HG02938 (cell line): ENCODE measurements around the gene NEURL1.

Experiments
- ATAC-seq: cut with Tn5 transposase; IDR thresholded peaks from one replicate; pipeline ENCODE4 v1.9.1; 2021; ENCODE audit warnings: mild to moderate bottlenecking, moderate library complexity; ENCODE audit not compliant: unreplicated experiment

Gene NEURL1, protein sequence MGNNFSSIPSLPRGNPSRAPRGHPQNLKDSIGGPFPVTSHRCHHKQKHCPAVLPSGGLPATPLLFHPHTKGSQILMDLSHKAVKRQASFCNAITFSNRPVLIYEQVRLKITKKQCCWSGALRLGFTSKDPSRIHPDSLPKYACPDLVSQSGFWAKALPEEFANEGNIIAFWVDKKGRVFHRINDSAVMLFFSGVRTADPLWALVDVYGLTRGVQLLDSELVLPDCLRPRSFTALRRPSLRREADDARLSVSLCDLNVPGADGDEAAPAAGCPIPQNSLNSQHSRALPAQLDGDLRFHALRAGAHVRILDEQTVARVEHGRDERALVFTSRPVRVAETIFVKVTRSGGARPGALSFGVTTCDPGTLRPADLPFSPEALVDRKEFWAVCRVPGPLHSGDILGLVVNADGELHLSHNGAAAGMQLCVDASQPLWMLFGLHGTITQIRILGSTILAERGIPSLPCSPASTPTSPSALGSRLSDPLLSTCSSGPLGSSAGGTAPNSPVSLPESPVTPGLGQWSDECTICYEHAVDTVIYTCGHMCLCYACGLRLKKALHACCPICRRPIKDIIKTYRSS

GRCh38 chr10:103493362-103493915, at the start of gene NEURL1:
NEURL1 (plus strand) TSS chr10:103493705; CDS start chr10:103494388, 683 bp downstream.
- no peak for ATAC-seq

- ATAC-seq: no peak
These were observed 49.0 kb upstream of the NEURL1 start for GRCh38 chr10:103444478-103444877.

DNA sequence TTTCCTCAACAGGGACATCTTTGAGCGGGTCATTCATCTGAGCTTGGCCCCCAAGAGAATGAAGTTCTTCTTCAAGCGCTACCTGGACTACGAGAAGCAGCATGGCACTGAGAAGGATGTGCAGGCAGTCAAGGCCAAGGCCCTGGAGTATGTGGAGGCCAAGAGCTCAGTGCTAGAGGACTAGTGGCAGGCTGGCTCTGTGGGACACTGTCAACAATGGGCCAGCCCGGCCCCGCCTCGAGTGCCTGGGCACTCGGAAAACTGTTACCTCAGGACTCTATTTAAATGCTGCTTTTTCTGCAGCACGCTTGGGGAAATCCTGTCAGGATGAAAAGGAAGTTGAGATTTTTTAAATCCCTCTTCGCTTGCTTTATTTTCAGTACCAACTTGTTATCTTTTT, 48.1 kb upstream of the NEURL1 start:
- no peak for ATAC-seq

DNA sequence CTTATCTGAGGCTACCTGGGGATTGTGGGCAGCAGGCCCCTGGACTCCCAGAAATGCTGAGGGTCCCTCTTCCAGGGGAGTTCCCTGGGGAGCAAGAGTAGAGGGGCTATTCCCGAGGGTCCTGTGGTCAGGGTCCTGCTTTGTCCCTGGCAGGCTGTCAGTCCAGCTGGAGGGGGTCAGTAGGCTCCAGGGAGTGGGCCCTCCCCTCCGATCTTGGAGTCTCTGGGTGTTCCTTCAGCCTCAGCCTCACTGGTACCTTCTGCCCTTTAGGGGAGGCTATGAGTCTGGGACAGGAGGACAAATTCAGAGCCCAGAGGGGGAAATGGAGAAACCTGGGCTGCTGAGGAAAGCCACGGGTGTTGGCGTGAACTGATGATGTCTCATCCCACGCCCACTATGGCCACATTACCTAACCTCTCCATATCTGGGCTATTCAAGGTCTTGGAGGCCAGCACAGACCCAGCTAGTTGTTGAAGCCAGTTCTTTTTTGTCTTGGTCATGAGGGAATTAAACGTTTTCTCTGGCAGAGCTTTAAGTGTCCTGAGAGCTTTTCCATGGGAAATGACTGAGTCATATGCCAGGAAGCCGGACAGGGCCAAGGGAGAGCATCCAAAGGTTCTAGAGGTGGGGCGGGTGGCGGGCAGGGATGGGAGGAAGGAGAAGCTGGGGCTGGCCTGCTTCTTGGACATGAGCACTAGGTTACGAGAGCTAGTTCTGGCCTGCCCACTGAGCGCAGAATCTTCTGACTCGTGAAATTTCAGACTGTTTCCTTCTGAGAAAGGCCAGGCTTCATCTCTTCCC, 47.5 kb upstream of the NEURL1 start:
- ATAC-seq: no peak

DNA sequence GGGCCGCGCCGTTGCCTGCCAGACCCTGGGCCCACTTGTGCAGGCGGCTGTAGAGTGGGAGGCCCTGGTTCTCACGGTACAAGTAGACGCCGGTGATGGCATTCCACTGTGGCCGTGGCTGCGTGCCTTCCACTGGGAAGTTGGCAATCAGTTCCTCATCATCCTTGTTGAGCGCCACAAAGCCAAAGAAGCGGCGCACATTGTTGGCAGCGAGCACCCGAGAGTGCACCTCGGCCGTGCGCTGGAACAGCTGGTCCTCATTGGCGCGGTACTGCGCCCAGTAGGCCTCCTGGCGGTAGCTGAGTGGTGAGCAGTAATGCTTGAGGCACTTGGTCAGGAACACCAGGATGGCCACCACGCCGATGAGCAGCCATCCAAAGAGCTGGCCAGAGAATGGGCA, 46.3 kb upstream of the NEURL1 start:
- ATAC-seq: no peak

- ATAC-seq: no peak
These were observed 44.8 kb upstream of the NEURL1 start for GRCh38 chr10:103448746-103449145.

DNA sequence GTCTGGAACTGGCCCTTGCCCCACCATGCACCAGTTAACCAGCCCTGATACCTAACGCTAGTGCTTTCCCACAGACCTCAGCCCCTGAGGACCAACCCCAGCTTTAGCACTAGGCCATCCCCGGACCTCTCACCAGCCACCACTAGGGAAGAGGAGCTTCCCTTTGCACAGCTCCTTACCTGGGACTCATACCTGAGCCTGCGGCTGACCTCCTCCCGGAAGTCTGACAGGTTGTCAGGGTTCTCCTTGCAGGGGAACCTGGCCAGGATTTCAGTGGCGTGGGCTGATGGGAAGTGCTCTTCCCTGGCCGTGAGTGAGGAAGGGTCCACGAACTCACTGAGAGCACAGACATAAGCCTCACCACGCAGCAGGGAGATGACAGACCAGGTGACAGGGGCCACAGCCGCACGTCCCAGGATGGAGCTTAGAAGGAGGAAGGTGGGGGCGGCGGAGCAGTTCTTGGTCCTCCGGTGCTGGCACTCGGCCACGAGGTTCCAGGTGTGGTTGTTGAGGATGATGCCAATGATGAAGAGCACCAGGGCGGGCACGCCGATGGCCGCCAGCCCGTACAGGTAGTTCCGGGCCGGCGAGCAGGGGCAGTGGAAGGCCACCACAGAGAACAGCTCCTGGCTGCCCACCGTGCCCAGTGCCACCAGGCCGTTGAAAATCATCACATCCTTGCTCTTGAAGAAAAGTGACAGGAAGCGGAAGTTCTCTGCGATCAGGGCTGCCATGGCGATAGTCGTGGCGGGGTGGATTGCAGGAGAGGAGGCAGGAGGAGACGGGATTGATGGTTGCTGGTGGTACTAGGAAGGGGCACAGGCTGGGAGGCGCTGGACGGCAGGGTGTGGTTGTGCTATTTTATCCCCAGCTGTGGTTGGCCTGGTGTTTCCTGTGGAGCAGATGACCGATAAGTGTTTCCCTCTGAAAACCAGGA, 44.0 kb upstream of the NEURL1 start:
- ATAC-seq: no peak

DNA sequence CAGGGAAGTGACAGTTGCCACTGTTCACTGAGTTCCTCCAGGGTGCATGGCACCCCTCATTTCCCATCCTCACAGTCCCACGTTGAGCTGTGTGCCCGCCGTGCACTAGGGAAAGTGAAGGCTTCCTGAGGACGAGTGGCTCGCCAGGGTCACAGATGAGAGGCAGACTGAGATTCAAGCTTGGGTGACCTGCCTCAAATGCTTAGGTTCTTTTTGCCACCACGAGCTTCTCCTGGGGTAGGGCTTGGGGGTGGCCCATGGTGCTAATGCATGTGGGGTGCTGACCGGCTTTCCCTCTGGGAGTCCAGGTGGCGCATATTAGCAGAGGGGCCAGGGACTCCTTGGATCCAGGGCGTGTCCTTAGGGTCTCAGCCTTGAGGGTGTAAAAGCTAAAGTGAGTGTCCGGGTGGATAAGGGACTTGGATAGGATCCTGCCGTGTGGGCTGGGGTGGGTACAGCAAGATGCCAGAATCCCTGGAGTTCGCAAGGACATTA, 43.3 kb upstream of the NEURL1 start:
- ATAC-seq: no peak

DNA sequence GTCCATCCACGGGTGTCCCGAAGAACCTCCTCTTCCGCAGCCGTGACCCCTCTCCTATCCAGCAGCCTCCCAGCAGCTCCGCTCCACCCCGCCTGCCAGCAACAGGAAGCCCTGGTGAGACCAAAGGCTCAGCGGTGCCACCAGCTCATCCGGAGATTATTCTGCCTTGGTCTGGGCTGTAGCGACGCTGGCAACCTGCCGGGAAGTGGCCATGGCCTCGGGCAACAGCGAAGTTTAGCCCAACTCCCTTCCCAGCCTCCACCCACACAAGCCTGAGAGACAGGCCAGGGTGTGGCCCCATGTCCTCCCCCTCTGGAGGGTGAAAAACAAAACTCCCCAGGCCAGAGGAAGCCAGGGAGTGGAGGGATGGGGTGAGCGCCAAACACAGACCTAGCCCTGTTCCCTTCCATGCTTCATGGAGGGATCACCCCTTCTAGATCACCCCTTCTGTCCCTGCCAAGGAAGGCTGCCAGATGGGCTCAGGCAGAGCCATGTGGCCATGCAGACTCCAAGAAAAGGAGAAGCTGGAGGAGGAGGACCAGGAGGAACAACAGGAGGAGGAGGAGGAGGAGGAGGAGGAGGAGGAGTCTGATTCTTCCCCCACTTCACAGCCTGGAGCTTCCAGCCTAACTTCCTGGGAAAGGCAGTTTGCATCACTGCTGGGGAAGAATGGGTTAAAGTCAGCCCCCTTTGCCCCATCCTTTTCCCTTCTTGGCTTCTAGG, 42.3 kb upstream of the NEURL1 start:
- ATAC-seq: no peak

GRCh38 chr10:103451831-103452505, 41.5 kb upstream of the NEURL1 start, which contains the start of gene CALHM2:
CALHM2 (minus strand) TSS chr10:103452370; CDS start chr10:103449941, 2,429 bp downstream.
- peak; percentile 75 for ATAC-seq

DNA sequence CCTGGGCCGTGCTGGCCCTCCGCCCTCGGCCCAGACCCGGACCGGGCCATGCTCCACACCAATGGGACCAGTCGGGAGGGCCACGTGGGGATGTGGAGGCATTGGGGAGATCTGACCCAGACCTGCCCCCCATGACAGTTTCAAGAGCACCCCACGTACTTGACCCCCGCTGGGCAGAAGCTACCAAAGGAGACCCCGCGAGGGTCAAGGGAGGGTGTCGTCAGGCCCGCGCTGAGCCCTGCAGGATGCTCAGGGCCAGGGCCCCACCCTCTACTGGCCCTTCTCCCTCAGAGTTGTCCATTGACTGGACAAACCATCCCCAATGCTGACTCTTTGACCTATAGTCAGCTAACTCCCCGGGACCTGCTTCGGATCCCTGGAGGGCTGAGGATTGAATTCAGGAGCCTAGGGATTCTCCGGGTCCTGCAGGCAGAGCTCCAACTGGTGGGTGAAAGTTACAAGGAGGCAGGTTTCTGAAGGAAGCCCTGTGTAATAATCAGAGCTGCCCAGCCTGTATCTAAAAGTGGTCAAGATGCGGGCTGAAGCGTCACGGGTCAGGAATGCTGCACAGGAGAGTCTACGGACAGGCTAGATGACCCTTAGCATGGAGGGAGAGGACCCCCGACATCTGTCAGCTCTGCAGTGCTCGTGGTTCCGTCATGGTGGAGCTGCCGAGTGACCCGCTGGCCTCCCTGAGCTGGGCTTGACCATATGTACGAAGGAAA, 40.8 kb upstream of the NEURL1 start:
- no peak for ATAC-seq

DNA sequence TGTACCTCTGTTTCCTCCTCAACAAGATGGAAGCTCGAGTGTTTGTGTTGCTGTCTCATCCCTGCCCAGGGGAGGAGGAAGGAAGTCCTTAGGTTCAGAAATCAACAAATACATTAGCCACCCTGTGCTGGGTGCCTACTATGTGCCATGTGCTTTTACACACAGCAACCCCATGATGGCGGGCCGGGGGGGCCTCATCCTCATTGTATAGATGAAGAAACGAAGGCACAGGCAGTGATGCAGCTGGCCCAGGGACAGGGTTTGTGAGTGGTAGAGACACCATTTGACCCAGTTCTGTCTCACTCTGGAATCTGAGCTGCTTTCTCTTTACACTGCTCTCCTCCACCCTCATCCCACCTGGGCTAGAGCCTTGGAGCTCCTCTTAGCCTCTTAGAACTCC, 39.5 kb upstream of the NEURL1 start:
- ATAC-seq: no peak

DNA sequence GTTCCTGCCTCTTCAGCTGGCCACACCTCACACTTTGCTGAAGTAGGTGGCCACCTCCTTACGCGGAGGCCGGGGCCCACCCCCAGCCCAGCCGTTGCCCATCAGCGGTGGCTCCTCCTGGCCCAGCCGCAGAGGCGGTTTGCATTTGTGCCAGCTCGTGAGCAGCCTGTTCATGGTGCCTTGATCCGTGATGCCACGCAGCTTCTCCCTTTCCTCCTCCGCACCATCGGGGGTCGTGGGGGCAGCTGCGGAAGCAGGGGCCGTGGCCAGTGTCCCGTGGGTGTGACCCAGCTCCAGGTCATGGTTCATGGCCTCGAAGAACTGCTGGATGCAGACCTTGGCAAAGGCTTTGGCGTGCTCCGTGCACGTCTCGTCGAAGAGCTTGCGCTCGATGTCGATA, 38.3 kb upstream of the NEURL1 start:
- no peak for ATAC-seq

- no peak for ATAC-seq
These were observed 37.3 kb upstream of the NEURL1 start for GRCh38 chr10:103456074-103456660.

DNA sequence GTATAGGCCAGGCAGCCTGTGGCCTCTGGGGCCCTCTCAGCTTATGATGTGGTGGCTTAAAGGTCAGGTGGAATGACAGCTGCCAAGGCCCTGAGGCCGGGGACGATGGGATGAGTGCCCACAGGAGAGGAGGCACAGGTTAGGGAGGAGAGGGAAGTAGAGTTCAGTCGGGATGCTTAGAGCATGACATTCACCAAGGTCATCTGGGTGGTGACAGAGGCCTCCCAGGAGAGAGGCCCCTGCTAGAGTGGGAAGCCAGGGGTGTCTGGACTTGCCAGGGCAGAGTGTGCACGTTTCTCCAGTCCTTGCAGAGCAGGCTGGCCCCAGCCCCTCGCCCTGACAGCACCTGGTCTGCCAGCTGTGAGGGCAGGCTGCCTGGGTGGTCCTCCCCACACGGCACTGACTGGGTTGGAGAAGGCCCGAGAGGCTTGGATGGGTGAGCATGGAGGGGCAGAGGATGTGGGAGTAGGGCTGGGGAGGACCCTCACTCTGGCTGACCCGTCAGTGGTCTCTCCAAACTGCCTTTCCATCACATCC, 36.3 kb upstream of the NEURL1 start:
- ATAC-seq: no peak

DNA sequence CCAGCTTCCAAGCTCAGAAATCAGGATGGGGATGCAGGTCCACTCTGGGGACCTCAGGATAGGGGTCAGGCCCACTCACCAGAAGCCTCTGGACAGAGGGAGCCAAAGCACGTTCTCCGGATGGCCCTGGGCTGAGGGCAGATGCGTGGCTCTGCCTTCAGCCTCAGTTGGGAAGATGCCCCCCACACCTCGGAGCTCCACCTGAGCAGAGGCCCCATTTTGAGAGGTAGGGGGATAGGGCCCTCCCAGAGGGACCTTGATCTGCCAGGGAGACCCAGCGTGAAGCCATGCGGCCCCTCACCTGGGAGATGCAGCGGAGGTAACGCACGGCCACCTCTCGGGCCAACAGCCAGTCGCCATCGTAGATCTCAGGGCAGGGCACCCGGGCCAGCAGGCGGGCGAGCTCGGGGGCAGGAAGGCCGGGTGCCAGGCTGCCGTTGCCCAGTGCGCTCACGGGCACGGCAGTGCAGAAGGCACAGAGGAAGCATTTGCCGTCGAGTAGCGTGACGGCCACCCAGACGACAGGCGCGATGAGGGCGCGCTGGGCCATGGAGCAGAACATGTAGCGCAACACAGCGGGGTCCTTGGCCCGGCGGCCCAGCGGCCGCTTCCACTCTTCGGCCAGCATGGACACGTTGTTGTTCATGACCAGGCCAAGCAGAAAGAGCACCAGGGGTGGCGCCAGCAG, 35.5 kb upstream of the NEURL1 start:
- ATAC-seq: no peak

- ATAC-seq: no peak
These were observed 34.8 kb upstream of the NEURL1 start, which contains the start of gene CALHM1 for GRCh38 chr10:103458720-103459119. CALHM1 (minus strand) TSS chr10:103458900; CDS start chr10:103458751, 149 bp downstream.
